NCI-H2081 (cell line): ENCODE results near the gene DLL4.

Experiments used
- DNase-seq, 2 experiments: peaks; one replicate each; lab custom pipeline; 2025; lab: John Stamatoyannopoulos, UW

DLL4 gene

DNA sequence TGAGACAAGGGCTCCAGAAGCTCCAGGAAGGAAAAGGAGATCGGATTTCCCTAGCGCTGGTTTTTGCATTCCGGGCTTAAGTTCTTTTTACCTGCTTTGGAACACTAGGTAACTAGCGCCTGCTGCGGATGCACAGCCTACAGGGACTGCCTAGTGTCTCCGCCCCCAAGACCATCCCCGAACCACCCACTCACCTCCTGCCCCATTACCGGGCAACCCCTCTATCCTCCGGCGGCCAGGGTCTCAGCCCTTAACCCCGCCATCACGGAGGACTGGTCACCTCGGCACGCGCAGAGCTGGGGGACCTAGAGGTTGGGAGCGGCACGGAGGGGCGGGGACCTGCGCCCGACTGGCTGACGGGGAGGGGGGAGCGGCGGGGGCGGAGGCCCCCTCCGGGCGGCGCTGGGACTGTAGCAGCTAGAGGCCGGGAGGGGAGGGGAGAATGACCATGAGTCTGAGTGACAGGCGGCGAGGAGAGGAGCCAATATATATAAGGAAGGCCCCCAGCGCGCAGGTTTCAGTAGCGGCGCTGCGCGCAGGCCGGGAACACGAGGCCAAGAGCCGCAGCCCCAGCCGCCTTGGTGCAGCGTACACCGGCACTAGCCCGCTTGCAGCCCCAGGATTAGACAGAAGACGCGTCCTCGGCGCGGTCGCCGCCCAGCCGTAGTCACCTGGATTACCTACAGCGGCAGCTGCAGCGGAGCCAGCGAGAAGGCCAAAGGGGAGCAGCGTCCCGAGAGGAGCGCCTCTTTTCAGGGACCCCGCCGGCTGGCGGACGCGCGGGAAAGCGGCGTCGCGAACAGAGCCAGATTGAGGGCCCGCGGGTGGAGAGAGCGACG, at the start of gene DLL4:
Gene DLL4 (plus strand): TSS at position 520 of the 839 bp plus-strand sequence. CDS start 329 bp downstream, outside the sequence.
- peak; percentile 64 to 78 for DNase-seq

DNA sequence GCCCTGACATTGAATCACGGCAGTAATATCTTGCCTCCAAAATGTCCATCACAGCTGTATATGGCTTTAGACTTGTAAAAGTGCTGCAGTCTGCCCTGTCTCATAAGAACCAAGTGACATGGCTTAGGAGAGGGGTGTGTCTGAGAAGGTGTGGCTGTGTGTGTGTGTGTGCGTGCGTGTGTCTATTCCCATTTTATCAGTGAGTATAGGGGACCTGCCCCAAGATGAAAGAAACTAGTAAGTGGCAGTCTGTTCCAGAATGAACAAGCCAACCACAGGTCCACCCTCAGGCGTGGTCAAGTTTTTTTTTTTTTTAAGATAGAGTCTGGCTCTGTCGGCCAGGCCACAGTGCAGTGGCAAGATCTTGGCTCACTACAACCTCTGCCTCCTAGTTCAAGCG, 49.5 kb upstream of the DLL4 start:
- no peak for DNase-seq

DNA sequence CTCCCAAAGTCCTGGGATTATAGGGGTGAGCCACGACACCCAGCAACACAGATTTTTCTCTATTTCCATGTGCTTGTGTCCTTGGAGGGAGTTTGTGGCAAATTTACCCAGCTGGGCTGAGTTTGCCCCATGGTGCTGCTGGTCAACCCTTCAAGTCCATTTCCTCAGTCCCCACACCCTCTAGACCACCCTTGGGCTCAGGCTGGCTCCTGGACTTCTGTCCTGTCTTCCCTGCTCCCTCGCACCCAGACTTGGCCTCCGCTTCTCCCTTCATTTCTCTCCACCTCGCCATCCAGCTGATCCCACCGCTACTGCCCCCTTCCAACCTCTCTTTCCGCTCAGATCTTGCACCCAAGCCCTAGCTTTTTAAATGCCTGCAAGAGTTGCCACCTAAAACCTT, 47.8 kb upstream of the DLL4 start:
- DNase-seq = no peak

DNA sequence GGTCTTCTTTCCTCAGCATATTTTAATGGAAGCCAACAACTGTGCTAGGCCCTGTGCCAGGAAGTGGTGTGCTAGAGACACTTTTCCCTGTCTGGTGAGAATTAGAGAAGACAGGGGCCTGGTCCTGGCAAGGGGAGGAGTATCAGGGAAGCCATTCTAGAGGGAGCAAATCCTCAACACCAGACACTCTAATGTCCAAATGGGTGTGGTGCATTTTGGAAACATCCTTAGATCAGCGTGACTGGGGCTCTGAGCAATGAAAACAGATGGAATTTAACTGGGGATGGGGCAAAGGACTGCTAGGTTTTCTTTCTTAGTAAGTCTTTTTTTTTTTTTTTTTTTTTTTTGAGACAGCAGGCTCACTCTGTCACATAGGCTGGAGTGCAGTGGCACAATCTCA, 42.6 kb upstream of the DLL4 start:
- no peak for DNase-seq

DNA sequence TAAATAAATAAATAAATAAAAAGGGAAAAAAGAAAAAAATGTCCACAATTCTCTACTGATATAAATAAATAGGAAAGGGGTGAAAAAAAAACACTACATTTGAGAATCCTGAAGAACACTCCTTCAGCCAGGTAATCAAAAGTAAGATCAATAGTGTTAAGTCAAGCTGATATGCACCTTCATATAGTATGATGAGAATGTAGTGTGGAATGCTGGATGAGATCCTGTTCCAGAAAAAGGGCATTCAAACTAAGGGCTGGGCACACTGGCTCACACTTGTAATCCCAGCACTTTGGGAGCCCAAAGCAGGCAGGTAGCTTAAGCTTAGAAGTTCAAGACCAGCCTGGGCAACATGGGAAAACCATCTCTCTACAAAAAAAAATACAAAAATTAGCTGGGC, 40.0 kb upstream of the DLL4 start:
- DNase-seq = no peak

DNA sequence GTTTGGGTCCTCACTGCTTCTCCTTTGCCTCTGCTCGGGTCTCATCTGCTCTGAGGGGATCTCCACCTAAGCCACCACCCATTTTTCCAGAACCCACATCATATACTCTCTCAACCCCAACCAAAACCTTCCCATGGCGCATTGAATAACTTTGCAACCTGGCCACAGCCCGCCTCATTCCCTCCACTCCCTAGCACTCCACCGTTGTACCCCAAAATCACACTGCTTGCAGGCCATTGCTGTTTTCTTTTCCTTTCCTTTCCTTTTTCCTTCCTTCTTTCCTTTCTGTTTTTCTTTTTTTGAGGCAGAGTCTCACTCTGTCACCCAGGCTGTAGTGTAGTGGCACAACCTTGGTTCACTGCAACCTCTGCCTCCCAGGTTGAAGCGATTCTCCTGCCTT, 38.0 kb upstream of the DLL4 start:
- no peak for DNase-seq

DNA sequence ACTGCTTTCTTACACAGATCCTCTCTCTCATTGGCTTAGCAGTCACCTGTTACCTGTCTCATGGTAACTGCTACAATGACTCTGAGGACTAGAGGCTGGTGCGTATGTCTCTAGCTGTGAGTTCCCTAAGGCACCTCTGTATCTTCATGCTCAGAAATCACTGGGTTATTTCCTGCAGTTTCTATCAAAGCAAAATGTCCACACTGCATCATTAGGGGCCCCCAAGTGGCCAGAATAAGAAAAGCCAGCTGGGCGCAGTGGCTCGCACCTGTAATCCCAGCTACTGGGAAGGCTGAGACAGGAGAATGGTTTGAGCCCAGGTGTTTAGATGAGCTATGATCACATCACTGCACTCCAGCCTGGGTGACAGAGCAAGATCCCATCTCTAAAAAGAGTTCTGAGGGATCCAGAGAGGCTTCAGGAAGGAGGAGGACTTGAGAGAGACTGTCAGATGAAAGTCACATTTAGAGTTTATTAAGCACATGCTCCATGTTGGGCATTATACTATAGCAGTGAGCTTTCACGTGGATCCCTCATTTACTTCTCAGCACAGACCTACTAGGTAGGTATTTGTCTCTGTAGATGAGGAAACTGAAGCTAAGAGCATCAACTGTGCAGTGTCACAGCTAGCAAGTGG, 37.2 kb upstream of the DLL4 start:
- DNase-seq = peak; percentile 75 to 78

DNA sequence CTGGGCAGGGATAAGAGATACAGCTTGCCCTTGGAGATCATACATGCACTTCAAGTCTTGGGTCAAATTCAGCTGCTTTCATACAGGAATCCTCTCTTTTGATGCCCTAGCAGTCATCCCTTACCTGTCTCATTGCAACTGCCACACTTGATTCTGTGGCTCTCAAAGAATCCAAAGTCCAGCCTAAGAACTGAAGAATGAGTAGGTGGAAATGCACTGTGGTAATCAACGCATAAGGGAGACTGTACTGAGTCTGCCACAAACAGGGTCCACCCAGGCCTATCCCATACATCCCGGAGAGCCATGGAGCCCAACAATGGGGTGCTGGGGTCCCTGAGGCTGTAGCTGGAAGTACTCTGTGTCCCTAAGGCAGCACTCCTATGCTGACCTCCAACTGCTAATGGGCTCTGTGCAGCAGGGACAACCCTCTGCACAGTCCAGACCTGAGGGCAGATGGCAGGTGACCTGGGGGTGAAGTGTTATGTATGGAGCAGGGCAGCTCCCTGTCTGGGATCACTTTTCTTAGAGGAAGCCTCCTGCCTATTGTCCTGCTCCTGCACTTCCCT, 36.6 kb upstream of the DLL4 start:
- DNase-seq = no peak

DNA sequence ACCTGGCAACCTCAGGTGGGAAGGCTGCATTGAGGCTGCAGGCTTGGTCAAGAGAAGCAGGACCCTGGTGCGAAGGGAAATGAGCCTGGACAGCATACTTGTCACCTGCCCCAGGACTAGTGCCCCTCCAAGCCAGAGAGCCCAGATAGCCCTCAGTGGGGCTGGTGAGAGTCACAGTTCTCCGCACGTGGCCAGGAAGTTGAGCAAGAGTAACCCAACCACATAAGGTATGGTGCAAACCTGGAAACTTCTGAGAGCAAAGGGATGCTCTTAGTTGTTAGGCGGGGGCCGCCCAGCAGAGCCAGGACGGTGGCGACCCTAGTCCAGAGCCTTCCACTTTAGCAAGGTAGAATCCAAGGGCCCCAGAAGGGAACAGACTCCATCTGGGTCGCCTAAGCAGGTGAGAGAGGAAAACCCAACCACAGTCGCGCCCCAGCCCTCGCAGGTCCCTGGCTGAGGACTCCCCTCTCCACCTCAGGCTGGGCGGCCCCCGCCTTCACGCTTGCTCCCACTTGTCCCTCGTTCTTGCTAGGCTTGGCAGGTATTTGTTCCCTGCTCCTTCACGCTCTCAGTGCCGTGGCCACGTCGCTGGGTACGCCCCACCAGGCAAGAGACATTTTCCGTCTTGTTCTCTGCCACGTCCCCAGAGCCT, 36.0 kb upstream of the DLL4 start:
- no peak for DNase-seq

DNA sequence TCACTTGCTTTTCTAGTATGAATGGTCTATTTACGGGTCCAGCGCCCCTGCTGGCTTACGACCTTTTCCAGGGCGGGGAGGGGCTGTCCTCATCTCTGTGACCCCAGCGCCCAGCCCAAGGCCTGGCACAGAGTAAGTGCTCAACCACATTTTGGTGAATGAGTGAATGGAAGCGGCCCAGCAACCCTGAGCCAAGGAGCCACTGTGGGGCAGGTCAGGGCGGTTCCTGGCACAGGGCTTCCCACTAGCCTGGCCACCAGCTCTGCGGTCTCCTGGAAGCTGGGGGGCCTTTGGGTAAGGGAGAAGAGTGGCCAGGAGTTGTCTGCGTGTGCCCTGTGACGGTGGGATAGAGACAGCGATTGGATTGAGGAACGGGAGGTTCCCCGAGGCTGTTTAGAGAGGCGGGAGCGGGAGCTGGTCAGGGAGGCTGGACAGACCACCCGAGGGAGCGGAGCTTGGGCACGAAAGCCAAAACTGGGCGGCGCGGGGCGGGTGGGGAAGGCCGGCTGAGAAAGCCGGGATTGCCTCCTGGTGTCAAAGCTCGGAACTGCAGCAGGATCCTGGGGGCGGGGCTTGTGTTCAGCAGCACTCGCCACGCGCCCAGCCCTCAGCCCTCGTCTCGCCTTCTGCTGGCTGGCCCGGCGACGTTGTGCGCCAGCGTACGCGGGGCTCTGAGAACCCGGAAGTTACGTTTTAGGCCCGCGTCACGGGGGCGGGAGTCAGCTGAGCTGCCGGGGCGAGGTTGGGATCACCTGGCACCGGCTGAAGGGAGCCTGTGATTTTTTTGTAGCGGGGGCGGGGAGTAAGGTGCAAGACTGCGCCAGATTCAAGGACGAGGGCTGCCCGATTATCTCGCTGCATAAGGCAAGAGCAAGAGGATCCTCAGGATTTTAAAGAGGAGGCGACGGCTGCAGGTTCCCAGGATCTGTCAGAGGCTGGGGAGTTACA, 35.1 kb upstream of the DLL4 start, which contains the start of gene VPS18:
Gene VPS18 (plus strand): TSS at position 718 of the 948 bp plus-strand sequence. CDS start 319 bp downstream, outside the sequence.
- DNase-seq = peak; percentile 97 to 98

DNA sequence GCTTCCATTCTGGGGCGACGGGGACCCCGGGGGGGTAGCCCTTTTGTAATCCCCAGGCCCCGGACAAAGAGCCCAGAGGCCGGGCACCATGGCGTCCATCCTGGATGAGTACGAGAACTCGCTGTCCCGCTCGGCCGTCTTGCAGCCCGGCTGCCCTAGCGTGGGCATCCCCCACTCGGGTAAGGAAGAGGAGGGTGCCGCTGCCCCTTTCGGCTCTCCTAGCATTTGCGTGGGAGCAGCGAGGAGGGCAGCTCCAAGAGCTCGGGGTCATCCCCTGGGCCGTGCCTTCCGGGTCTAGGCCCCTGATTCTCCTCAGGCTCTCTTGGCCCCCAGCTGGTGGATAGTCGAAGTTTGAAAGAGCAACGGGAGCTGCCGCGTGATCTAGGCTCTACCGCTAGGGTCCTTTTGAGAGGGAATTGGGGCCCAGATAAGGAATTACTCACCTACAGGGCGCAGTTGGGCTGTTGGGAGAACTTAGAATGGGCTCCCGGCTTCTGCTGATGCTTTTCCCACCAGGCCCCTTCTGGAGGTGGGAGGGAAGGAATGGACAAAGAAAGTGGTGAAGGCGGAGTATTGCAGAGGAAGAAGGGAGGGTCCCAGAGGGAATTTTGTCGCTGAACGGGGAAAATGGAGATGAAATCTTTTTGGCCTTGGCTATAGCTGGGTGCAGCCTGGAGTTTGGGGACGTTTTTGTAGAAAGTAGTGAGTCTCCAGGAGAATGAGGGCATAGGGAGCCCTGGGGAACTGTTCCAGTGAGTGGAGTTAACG, 34.3 kb upstream of the DLL4 start:
- DNase-seq = peak; percentile 20 to 25

DNA sequence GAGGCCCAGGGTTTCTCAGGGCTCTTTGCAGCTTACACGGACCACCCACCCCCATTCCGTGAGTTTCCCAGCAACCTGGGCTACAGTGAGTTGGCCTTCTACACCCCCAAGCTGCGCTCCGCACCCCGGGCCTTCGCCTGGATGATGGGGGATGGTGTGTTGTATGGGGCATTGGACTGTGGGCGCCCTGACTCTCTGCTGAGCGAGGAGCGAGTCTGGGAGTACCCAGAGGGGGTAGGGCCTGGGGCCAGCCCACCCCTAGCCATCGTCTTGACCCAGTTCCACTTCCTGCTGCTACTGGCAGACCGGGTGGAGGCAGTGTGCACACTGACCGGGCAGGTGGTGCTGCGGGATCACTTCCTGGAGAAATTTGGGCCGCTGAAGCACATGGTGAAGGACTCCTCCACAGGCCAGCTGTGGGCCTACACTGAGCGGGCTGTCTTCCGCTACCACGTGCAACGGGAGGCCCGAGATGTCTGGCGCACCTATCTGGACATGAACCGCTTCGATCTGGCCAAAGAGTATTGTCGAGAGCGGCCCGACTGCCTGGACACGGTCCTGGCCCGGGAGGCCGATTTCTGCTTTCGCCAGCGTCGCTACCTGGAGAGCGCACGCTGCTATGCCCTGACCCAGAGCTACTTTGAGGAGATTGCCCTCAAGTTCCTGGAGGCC, 29.5 kb upstream of the DLL4 start:
- no peak for DNase-seq

DNA sequence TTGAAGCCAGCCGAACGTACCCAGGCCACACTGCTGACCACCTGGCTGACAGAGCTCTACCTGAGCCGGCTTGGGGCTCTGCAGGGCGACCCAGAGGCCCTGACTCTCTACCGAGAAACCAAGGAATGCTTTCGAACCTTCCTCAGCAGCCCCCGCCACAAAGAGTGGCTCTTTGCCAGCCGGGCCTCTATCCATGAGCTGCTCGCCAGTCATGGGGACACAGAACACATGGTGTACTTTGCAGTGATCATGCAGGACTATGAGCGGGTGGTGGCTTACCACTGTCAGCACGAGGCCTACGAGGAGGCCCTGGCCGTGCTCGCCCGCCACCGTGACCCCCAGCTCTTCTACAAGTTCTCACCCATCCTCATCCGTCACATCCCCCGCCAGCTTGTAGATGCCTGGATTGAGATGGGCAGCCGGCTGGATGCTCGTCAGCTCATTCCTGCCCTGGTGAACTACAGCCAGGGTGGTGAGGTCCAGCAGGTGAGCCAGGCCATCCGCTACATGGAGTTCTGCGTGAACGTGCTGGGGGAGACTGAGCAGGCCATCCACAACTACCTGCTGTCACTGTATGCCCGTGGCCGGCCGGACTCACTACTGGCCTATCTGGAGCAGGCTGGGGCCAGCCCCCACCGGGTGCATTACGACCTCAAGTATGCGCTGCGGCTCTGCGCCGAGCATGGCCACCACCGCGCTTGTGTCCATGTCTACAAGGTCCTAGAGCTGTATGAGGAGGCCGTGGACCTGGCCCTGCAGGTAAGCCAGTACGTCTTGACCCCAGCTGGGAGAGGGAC, 28.7 kb upstream of the DLL4 start:
- DNase-seq = no peak

DNA sequence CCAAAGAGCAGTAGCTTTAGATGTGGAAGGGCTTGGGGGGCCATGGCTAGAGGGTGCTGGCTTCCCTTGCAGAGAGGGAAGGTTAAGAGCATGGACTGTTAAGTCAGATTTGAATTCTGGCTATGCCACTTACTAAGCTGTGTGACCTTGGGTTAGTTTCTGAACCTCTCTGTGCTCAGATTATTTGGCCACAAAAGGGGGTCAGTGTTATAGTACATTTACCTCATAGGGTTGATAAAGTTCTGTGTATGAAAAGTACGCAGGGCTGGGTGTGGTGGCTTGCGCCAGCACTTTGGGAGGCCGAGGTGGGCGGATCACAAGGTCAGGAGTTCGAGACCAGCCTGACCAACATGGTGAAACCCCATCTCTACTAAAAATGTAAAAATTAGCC, 28.1 kb upstream of the DLL4 start:
- DNase-seq = no peak

DNA sequence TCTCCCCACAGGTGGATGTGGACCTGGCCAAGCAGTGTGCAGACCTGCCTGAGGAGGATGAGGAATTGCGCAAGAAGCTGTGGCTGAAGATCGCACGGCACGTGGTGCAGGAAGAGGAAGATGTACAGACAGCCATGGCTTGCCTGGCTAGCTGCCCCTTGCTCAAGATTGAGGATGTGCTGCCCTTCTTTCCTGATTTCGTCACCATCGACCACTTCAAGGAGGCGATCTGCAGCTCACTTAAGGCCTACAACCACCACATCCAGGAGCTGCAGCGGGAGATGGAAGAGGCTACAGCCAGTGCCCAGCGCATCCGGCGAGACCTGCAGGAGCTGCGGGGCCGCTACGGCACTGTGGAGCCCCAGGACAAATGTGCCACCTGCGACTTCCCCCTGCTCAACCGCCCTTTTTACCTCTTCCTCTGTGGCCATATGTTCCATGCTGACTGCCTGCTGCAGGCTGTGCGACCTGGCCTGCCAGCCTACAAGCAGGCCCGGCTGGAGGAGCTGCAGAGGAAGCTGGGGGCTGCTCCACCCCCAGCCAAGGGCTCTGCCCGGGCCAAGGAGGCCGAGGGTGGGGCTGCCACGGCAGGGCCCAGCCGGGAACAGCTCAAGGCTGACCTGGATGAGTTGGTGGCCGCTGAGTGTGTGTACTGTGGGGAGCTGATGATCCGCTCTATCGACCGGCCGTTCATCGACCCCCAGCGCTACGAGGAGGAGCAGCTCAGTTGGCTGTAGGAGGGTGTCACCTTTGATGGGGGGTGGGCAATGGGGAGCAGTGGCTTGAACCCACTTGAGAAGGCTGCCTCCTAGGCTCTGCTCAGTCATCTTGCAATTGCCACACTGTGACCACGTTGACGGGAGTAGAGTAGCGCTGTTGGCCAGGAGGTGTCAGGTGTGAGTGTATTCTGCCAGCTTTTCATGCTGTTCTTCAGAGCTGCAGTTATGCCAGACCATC, 26.3 kb upstream of the DLL4 start:
- DNase-seq = no peak

DNA sequence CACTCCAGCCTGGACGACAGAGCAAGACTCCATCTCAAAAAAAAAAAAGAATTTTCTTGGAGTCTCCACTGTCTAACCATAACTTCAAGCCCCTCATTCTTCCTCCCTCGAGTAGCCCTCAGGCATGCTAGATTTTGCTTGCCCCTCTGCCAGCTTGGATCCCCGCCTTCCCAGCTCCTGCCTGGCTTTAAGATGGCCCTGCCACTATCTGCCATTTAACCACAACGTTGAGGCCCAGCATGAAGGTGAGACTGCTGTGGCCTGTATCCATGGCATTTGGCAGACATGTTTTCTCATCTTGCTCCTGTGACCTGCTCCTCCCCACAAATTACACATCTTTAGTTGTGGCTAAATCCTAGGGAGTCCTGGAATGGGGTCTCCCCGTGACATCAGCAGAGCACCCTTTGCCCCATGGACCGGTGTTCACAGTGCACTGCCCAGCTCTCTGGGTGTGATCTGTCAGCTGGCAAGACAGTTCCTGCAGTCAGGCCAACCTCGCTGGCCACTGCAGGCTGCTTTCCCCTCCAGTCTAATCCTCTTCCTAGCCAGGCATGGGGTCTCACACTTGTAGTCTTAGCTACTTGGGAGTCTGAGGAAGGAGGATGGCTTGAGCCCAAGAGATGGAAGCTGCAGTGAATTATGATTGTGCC, 24.5 kb upstream of the DLL4 start:
- no peak for DNase-seq
